ENCODE results near the gene MTERF4. TPM values are rescaled to one million over a fixed set of nuclear protein-coding genes. Genes with fewer than 3 reads are reported as not detected.

Gene MTERF4
- total and polyA plus RNA-seq, 2 of the 8 experiments (the other 6 are each of a cell fraction or from before 2014, with no cell fraction given): 25.9 to 28.5 TPM

- H2BK12ac ChIP-seq (ENCODE audit: low read depth, low read length): no peak overlapping the region
- no peak overlapping the region for H4K5ac ChIP-seq (ENCODE audit: insufficient read length, low read depth, low read length)
- no peak overlapping the region for H3K23ac ChIP-seq (ENCODE audit: insufficient read length)
- no peaks in the 10 kb centered on the region for H3K27me3 ChIP-seq (replicated peaks in 1 of 4; ENCODE audit: control insufficient read depth in 3 of 4, extremely low read depth in 1 of 4, insufficient read depth in 3 of 4, low read length in 3 of 4)
- no peak for DNase-seq (ENCODE audit: low read depth in 1 of 2, low spot score in 2 of 2)
- no peak overlapping the region for H3K9ac ChIP-seq (replicated peaks in 1 of 4; ENCODE audit: extremely low read depth in 1 of 4, low read depth in 3 of 4, low read length in 3 of 4)
- peaks cover 0 to 4% (median 3%) of the 10 kb centered on the region in 4 experiments; a peak in 4 of 7 replicates for H3K4me1 ChIP-seq (replicated peaks in 1 of 4; ENCODE audit: control insufficient read depth in 3 of 4, insufficient read depth in 4 of 4, low read length in 3 of 4)
- peaks cover 4 to 22% (median 14%) of the 10 kb centered on the region in 4 experiments for H3K36me3 ChIP-seq (ENCODE audit: control insufficient read depth in 2 of 4, insufficient read depth in 4 of 4, low read length in 3 of 4)
- H2BK20ac ChIP-seq (ENCODE audit: low read length): no peak overlapping the region
- 91% methylated on average over 20 of the region's 20 CpGs; no CpG with 5 or more reads in 1 of the 2 experiments for WGBS, 2 experiments (ENCODE audit: extremely low coverage in 1 of 2, insufficient coverage in 1 of 2, insufficient read length in 1 of 2, insufficient replicate concordance in 2 of 2, low coverage in 1 of 2, low lambda C conversion rate in 2 of 2, missing lambda C conversion rate in 1 of 2)
- no peak overlapping the region for H3K4ac ChIP-seq (replicated peaks; ENCODE audit: insufficient read length, low read depth, low read length)
- FAIRE-seq: no peak
- H2AK5ac ChIP-seq (ENCODE audit: low read depth, low read length): no peak overlapping the region
- CTCF ChIA-PET (ENCODE audit: partially characterized antibody): interaction anchor here (3.0 kb wide), 1 partner anchor 11 kb away, joined by 10 read pairs; no protein-coding TSS in a partner anchor
- no peak overlapping the region for H3K4me2 ChIP-seq (ENCODE audit: insufficient read depth in 1 of 2, low read depth in 2 of 2, low read length in 2 of 2)
- no peak overlapping the region for H2BK15ac ChIP-seq (ENCODE audit: low read length)
- no peaks in the 10 kb centered on the region for H3K23me2 ChIP-seq (ENCODE audit: low read depth, low read length)
- H4K20me1 ChIP-seq (replicated peaks in 1 of 2; ENCODE audit: control insufficient read depth in 1 of 2, insufficient read depth in 2 of 2, low read length in 2 of 2): peaks cover 0 to 3% of the 10 kb centered on the region in 2 experiments
- no peak overlapping the region for H2AFZ ChIP-seq (ENCODE audit: low read length)
- H3K4me3 ChIP-seq (ENCODE audit: extremely low read depth in 1 of 4, insufficient read depth in 2 of 4, low read depth in 3 of 4, low read length in 4 of 4): no peak overlapping the region
- H4K91ac ChIP-seq (replicated peaks; ENCODE audit: insufficient read length, low read length): no peak overlapping the region
- H3K9me3 ChIP-seq (ENCODE audit: insufficient read depth in 2 of 2, low read depth in 1 of 2, low read length in 1 of 2): no peaks in the 10 kb centered on the region
- H2BK5ac ChIP-seq (ENCODE audit: low read depth, low read length): no peak overlapping the region
- no peak overlapping the region for H2BK120ac ChIP-seq (replicated peaks; ENCODE audit: low read depth, low read length)
- no peak overlapping the region for H3K18ac ChIP-seq (ENCODE audit: extremely low read depth, low read length)
- H3K56ac ChIP-seq (replicated peaks; ENCODE audit: insufficient read length, low read depth, low read length): no peak overlapping the region
- H4K8ac ChIP-seq (ENCODE audit: extremely low read depth, insufficient read depth, low read length): no peak overlapping the region
- H3K27ac ChIP-seq (ENCODE audit: low read depth, low read length): no peak overlapping the region
- H3K79me2 ChIP-seq (ENCODE audit: control insufficient read depth in 1 of 2, insufficient read depth in 2 of 2, low read length in 2 of 2): no peaks in the 10 kb centered on the region; a peak in 1 of 4 replicates
- H3K79me1 ChIP-seq (ENCODE audit: low read depth, low read length): no peaks in the 10 kb centered on the region; the same call in 1 of the 2 replicates
- POLR2A ChIA-PET (ENCODE audit: partially characterized antibody): interaction anchor here (0.6 to 1.3 kb wide), 3 partner anchors 9 to 11 kb away, joined by 3 read pairs; no protein-coding TSS in a partner anchor
- H3K14ac ChIP-seq (ENCODE audit: insufficient read length): no peak overlapping the region
- TF ChIP-seq EGR1 (IDR thresholded peaks at IDR 0.05; ENCODE audit: borderline replicate concordance, low read depth, low read length) (no peak), CHD2 (IDR thresholded peaks at IDR 0.05; ENCODE audit: low read length) (no peak), SIRT6 (IDR thresholded peaks at IDR 0.05; ENCODE audit: low read length) (no peak), HDAC2 (IDR thresholded peaks at IDR 0.05; ENCODE audit: borderline replicate concordance in 1 of 2, low read depth in 2 of 2, low read length in 2 of 2) (no peak), CEBPB (IDR thresholded peaks at IDR 0.05; ENCODE audit: low read depth, low read length) (no peak), SUZ12 (IDR thresholded peaks at IDR 0.05; ENCODE audit: low read length) (no peak), E2F6 (IDR thresholded peaks at IDR 0.05) (no peak), POLR2A (IDR thresholded peaks at IDR 0.05; ENCODE audit: control extremely low read depth in 1 of 2, low read depth in 2 of 2, low read length in 2 of 2) (no peak), SP1 (IDR thresholded peaks at IDR 0.05; ENCODE audit: low read depth, low read length) (no peak), EZH2 (IDR thresholded peaks at IDR 0.05; ENCODE audit: low read depth, low read length, severe bottlenecking) (no peak), GTF2F1 (IDR thresholded peaks at IDR 0.05; ENCODE audit: borderline replicate concordance, low read depth, low read length) (no peak), ASH2L (IDR thresholded peaks at IDR 0.05; ENCODE audit: low read length) (no peak)
These were observed 13.0 kb downstream of the MTERF4 start for GRCh38 chr2:241088791-241089732.

All from H1 (cell line).